ENCODE results near the gene USP32.

USP32 gene

DNA sequence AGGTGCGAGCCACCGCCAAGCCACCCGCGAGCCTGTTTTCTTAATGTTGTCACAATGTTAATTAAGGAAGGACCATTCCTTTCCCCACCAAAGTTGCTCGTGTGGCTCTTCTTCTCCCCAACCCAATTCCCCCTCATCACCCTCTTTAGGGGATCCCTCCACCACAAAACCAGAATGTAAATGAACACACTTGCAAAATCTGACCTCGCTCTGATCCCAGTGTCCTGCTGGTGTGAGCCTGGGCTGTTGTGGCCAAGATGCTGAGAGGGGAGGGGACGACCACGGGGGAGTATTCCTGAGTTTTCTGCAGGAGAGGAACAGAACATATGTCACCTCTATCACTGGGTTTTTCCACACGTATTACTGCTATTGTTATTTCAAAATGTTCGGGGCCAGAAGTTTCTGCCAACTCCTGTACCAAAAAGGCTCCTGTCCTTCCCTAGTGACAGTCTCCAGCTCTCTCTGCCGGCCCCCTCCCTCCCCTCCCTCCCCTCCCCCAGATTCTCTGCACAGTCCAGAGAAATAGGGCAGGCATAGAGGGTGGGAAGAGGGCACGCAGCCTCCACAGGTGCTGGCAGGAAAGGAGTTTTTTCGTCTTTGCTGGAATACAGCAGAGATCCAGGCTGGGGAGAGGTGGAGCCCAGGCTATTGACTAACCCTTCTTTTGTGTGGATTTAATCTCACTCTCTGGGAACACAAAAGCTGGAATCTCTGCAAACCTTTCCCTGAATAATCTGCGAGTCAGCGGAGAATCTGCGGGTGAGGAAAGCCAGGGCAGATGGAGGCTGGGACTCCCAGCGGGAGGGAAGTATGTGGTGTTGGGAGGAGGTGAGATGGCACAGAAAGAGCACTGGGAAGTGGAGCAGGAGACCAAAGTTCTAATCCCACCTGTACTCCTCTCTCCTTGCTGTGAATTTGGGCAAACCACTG is 246.7 kb downstream of the USP32 start:
- no peak overlapping the region for H3K4me2 ChIP-seq (ENCODE audit: low read length)
- H4K20me1 ChIP-seq (ENCODE audit: insufficient read depth, low read length): no peaks in the 10 kb centered on the region

DNA sequence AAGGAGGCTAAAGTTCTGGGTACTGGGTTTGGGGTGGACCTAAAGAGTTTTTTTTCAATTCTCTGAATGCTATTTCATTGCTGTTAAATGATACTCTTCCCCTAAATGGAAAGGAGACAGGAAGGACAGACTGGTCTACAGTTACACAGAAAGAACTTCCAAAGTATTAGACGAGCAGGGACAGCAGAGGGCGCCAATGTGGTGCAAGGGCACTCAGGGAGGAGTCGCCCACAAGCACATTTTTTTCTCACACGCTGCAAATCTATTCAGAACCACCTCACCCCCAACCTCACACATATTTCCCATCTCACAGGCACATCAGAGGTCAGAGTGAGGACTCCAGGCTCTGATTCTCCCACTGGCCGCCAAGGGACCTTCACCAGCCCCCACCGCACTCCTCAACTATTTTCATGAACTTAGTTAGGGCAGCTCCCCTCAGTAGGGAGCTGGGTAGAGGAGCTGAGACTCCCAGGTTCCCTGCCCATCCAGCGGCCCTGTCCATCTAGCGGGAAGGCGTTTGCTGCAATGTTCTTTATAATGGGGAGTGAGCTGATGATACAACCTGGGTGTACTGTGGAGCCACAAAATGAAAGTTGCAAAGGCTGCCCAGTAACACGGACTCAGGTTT is 248.9 kb downstream of the USP32 start:
- Histone ChIP-seq H3K9ac (ENCODE audit: low read length) (peak overlapping the region; percentile 36; the same call in 1 of the 2 replicates), H2AFZ (ENCODE audit: low read length) (no peak overlapping the region)
- TF ChIP-seq, protein P1, sequence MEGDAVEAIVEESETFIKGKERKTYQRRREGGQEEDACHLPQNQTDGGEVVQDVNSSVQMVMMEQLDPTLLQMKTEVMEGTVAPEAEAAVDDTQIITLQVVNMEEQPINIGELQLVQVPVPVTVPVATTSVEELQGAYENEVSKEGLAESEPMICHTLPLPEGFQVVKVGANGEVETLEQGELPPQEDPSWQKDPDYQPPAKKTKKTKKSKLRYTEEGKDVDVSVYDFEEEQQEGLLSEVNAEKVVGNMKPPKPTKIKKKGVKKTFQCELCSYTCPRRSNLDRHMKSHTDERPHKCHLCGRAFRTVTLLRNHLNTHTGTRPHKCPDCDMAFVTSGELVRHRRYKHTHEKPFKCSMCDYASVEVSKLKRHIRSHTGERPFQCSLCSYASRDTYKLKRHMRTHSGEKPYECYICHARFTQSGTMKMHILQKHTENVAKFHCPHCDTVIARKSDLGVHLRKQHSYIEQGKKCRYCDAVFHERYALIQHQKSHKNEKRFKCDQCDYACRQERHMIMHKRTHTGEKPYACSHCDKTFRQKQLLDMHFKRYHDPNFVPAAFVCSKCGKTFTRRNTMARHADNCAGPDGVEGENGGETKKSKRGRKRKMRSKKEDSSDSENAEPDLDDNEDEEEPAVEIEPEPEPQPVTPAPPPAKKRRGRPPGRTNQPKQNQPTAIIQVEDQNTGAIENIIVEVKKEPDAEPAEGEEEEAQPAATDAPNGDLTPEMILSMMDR (IDR thresholded peaks at IDR 0.05; ENCODE audit: low read length): peak; percentile 89
- no peak for TF ChIP-seq EZH2 (IDR thresholded peaks at IDR 0.05; ENCODE audit: borderline replicate concordance, low read length)

More for the DNA sequence above, 246.7 kb downstream of the USP32 start:
- H3K36me3 ChIP-seq (ENCODE audit: insufficient read depth, low read length): no peaks in the 10 kb centered on the region
- no peak overlapping the region for H3K4me3 ChIP-seq (ENCODE audit: low read depth, low read length, poor library complexity, severe bottlenecking)
- peaks cover 14% of the 10 kb centered on the region for H3K4me1 ChIP-seq (ENCODE audit: insufficient read depth, low read length, severe bottlenecking)
- H2AFZ ChIP-seq (ENCODE audit: low read length): no peak overlapping the region
- no peak overlapping the region for H3K27ac ChIP-seq (ENCODE audit: low read depth, low read length, poor library complexity, severe bottlenecking)
- H3K27me3 ChIP-seq (ENCODE audit: insufficient read depth, low read length): peaks cover 5% of the 10 kb centered on the region
- H3F3A ChIP-seq (ENCODE audit: insufficient read depth, low read length): no peaks in the 10 kb centered on the region
- no peaks in the 10 kb centered on the region for H3K9me2 ChIP-seq (ENCODE audit: low read depth, low read length)
- H3K79me2 ChIP-seq (ENCODE audit: insufficient read depth, low read length): no peaks in the 10 kb centered on the region
- no peaks in the 10 kb centered on the region for H3K9me3 ChIP-seq (ENCODE audit: low read length)
- no peak overlapping the region for H3K9ac ChIP-seq (ENCODE audit: low read length)
- TF ChIP-seq, protein P1 (IDR thresholded peaks at IDR 0.05; ENCODE audit: low read length): no peak
- no peak for TF ChIP-seq EZH2 (IDR thresholded peaks at IDR 0.05; ENCODE audit: borderline replicate concordance, low read length)

DNA sequence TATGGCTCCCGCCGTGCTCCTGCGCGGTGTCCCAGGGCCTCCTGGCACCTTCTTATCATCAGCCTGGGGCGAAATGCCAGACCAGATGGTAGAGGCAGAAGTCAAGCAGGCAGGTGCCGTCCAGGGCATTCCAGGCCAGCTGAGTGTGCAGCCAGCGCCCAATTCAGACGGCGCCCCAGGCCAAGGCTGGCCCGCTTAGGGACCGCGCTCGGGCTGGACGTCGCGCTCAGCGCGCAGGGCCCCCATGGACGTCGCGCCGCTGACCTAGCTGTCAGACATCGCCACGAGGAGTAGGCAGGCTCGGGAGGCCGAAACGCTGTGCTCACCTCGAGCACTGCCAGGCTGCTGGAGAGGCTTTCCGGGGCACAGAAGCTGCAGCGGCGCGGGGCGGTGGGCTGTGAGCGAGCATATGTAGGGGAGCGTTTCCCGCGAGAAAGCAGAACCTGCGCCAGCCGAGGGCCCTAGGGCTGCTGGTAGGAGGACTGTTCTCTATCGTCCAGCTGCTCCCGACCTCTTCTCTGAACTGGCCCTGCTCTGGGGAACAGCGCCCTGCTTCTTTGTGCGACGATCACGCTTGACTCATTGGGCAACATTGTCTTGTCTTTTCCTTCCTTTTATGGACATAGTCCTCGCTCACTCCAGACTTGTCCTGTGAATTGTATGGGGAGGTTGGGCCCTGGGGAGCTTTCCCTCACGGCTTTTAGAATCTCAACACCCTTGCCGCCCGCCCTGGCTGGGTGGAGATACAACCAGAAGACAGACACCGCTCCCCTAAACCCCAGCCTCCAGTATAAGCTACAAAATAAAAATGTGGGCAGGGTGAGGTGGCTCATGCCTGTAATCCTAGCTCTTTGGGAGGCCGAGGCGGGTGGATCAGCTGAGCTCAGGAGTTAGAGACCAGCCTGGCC is 250.6 kb downstream of the USP32 start:
- H3K27ac ChIP-seq (ENCODE audit: low read depth, low read length, poor library complexity, severe bottlenecking): no peak overlapping the region
- H3K79me2 ChIP-seq (ENCODE audit: insufficient read depth, low read length): no peaks in the 10 kb centered on the region
- no peaks in the 10 kb centered on the region for H3K9me3 ChIP-seq (ENCODE audit: low read length)
- H3K9ac ChIP-seq (ENCODE audit: low read length): no peak overlapping the region
- no peak for TF ChIP-seq EZH2 (IDR thresholded peaks at IDR 0.05; ENCODE audit: borderline replicate concordance, low read length)
- TF ChIP-seq, protein P1 (IDR thresholded peaks at IDR 0.05; ENCODE audit: low read length): no peak
- H4K20me1 ChIP-seq (ENCODE audit: insufficient read depth, low read length): no peaks in the 10 kb centered on the region
- peaks cover 14% of the 10 kb centered on the region for H3K4me1 ChIP-seq (ENCODE audit: insufficient read depth, low read length, severe bottlenecking)
- H3K4me2 ChIP-seq (ENCODE audit: low read length): no peak overlapping the region
- H3K9me2 ChIP-seq (ENCODE audit: low read depth, low read length): no peaks in the 10 kb centered on the region
- H2AFZ ChIP-seq (ENCODE audit: low read length): no peak overlapping the region
- H3K27me3 ChIP-seq (ENCODE audit: insufficient read depth, low read length): no peaks in the 10 kb centered on the region; the same call in 1 of the 2 replicates
- H3F3A ChIP-seq (ENCODE audit: insufficient read depth, low read length): no peaks in the 10 kb centered on the region
- H3K36me3 ChIP-seq (ENCODE audit: insufficient read depth, low read length): no peaks in the 10 kb centered on the region
- H3K4me3 ChIP-seq (ENCODE audit: low read depth, low read length, poor library complexity, severe bottlenecking): no peak overlapping the region

More for the DNA sequence above, 248.9 kb downstream of the USP32 start:
- H3K36me3 ChIP-seq (ENCODE audit: insufficient read depth, low read length): no peaks in the 10 kb centered on the region
- H3K4me2 ChIP-seq (ENCODE audit: low read length): peak overlapping the region; percentile 61
- H3K4me1 ChIP-seq (ENCODE audit: insufficient read depth, low read length, severe bottlenecking): peaks cover 14% of the 10 kb centered on the region
- H3K4me3 ChIP-seq (ENCODE audit: low read depth, low read length, poor library complexity, severe bottlenecking): peak overlapping the region; percentile 29
- H3K79me2 ChIP-seq (ENCODE audit: insufficient read depth, low read length): no peaks in the 10 kb centered on the region
- no peaks in the 10 kb centered on the region for H3K9me2 ChIP-seq (ENCODE audit: low read depth, low read length)
- H3K9me3 ChIP-seq (ENCODE audit: low read length): no peaks in the 10 kb centered on the region
- no peaks in the 10 kb centered on the region for H3F3A ChIP-seq (ENCODE audit: insufficient read depth, low read length)
- peaks cover 5% of the 10 kb centered on the region for H3K27me3 ChIP-seq (ENCODE audit: insufficient read depth, low read length)
- no peak overlapping the region for H3K27ac ChIP-seq (ENCODE audit: low read depth, low read length, poor library complexity, severe bottlenecking)
- no peaks in the 10 kb centered on the region for H4K20me1 ChIP-seq (ENCODE audit: insufficient read depth, low read length)

Measured in OCI-LY1 (cell line).